SH-SY5Y (cell line): ENCODE measurements around the gene NFATC3.

ENCODE experiments used
- GATA2 ChIP-seq: IDR thresholded peaks from 2 replicates; pipeline ENCODE4 v1.6.1; 2011; ENCODE audit warnings: mild to moderate bottlenecking, low read depth, low read length
- GATA3 ChIP-seq: IDR thresholded peaks from 2 replicates; pipeline ENCODE4 v1.6.1; 2011; ENCODE audit warnings: low read depth, mild to moderate bottlenecking, low read length, moderate library complexity

- TF ChIP-seq GATA3 (no peak), GATA2 (no peak)
These were observed 41.2 kb downstream of the NFATC3 start for GRCh38 chr16:68126395-68126794.
